H1 (cell line): ENCODE measurements around the gene NANOS2. TPM values are rescaled to one million over a fixed set of nuclear protein-coding genes. Genes with fewer than 3 reads are reported as not detected.

ENCODE experiments used
- CHD7 ChIP-seq: fragments of 300-600 bp; sonication (generic); IDR thresholded peaks from 2 replicates; pipeline ENCODE4 v1.7.1; 2012; ENCODE audit warnings: low read length, moderate library complexity, mild to moderate bottlenecking, inconsistent platforms; ENCODE audit not compliant: insufficient replicate concordance
- CTBP2 ChIP-seq: IDR thresholded peaks from 2 replicates; pipeline ENCODE4 v1.7.0; 2011; ENCODE audit warnings: borderline replicate concordance, mild to moderate bottlenecking, moderate library complexity, mixed read lengths, low read length; ENCODE audit not compliant: insufficient read depth, insufficient read length
- EZH2 ChIP-seq: fragments of 200-600 bp; sonication (generic); IDR thresholded peaks from 2 replicates; pipeline ENCODE4 v1.7.1; 2012; ENCODE audit warnings: low read depth, mild to moderate bottlenecking, moderate library complexity, low read length, inconsistent platforms; ENCODE audit not compliant: severe bottlenecking
- GABPA ChIP-seq: IDR thresholded peaks from 2 replicates; pipeline ENCODE4 v1.6.1; 2011; ENCODE audit warnings: mild to moderate bottlenecking, low read length, moderate library complexity, borderline replicate concordance; ENCODE audit not compliant: insufficient read depth
- NANOG ChIP-seq: IDR thresholded peaks from 2 replicates; pipeline ENCODE4 v1.6.1; 2011; ENCODE audit warnings: low read length, low read depth, mild to moderate bottlenecking, inconsistent platforms; ENCODE audit not compliant: insufficient read depth, poor library complexity, severe bottlenecking
- SIX5 ChIP-seq: IDR thresholded peaks from 2 replicates; pipeline ENCODE4 v1.6.1; 2011; ENCODE audit warnings: mild to moderate bottlenecking, low read depth, low read length
- SRF ChIP-seq: IDR thresholded peaks from 2 replicates; pipeline ENCODE4 v1.6.1; 2011; ENCODE audit warnings: mild to moderate bottlenecking, low read depth, low read length, moderate library complexity
- SUZ12 ChIP-seq: fragments of 200-600 bp; sonication (generic); IDR thresholded peaks from 2 replicates; pipeline ENCODE4 v1.6.1; 2012; ENCODE audit warnings: mild to moderate bottlenecking, inconsistent platforms, low read length, moderate library complexity, mixed read lengths
- TAF1 ChIP-seq: IDR thresholded peaks from 2 replicates; pipeline ENCODE4 v1.6.1; 2011; ENCODE audit warnings: mild to moderate bottlenecking, low read depth, low read length
- USF2 ChIP-seq: IDR thresholded peaks from 2 replicates; pipeline ENCODE4 v1.6.1; 2011; ENCODE audit warnings: low read length, improper control_type of control experiment
- polyA plus RNA-seq, 7 experiments: library from polyadenylated mRNA; depleted of rRNA in 3 of 7; stranded (reverse) in 5 of 7; unstranded in 2 of 7; fragments of >200 nt in 5 of 7; fragments of 200-250 nt in 2 of 7; gene quantifications; 1 replicate in 5 of 7; 2 replicates in 1 of 7; 4 replicates in 1 of 7; pipeline versions ENCODE4 v1.2.1 to v1.2.3, GENCODE V29; 2011 to 2013; ENCODE audit warnings: missing spikeins in 2 of 7, mixed read lengths in 2 of 7
- total RNA-seq: library from RNA; stranded (reverse); fragmentation: NEBNext Ultra II Directional; extraction: Animal tissue kit (Norgen Biotek cat#: 25700); gene quantifications from 2 replicates; pipeline ENCODE4 v1.2.1, GENCODE V29; 2021

NANOS2 gene
- total and polyA plus RNA-seq, 2 of the 8 experiments (the other 6 are each of a cell fraction or from before 2014, with no cell fraction given), result 0.20 TPM; not detected in 1

- TF ChIP-seq CHD7 (no peak), NANOG (no peak), USF2 (no peak), SIX5 (no peak), TAF1 (no peak), CTBP2 (no peak), GABPA (no peak), SRF (no peak), SUZ12 (no peak), EZH2 (no peak)
These were observed 5.9 kb upstream of the NANOS2 start (continued) for GRCh38 chr19:45920458-45920857.
